ENCODE results near the gene TRIM52. TPM values are rescaled to one million over a fixed set of nuclear protein-coding genes. Genes with fewer than 3 reads are reported as not detected.
A peak's percentile ranks its signal among the peaks of the same experiment; 100 is the strongest.

The TRIM52 gene
- total RNA-seq, 4 donors from 2014 or later, result 5.2 to 13.2 (median 9.3) TPM

- whole genome bisulfite sequencing, 2 donors, result 18 to 21% methylated on average over 29 to 34 of the region's 34 CpGs
Measured at GRCh38 chr5:181245427-181246275, 15.3 kb downstream of the TRIM52 start.

GRCh38 chr5:181243564-181244343, 17.2 kb downstream of the TRIM52 start, which contains the start of gene RACK1:
RACK1 (minus strand) TSS chr5:181243906; CDS start chr5:181243800, 106 bp downstream.
- WGBS, 2 donors, result 0 to 1% methylated on average over 35 to 48 of the region's 50 CpGs
- DNase-seq (ENCODE audit: low spot score in 2 of 2), result peak; percentile 89 to 98
- H3K4me3 ChIP-seq (ENCODE audit: low read depth, poor library complexity, severe bottlenecking), result peak within 1 kb of the TSS; percentile 77
- TF ChIP-seq POLR2A (IDR thresholded peaks at IDR 0.05), result no peak
- TF ChIP-seq, protein P1, sequence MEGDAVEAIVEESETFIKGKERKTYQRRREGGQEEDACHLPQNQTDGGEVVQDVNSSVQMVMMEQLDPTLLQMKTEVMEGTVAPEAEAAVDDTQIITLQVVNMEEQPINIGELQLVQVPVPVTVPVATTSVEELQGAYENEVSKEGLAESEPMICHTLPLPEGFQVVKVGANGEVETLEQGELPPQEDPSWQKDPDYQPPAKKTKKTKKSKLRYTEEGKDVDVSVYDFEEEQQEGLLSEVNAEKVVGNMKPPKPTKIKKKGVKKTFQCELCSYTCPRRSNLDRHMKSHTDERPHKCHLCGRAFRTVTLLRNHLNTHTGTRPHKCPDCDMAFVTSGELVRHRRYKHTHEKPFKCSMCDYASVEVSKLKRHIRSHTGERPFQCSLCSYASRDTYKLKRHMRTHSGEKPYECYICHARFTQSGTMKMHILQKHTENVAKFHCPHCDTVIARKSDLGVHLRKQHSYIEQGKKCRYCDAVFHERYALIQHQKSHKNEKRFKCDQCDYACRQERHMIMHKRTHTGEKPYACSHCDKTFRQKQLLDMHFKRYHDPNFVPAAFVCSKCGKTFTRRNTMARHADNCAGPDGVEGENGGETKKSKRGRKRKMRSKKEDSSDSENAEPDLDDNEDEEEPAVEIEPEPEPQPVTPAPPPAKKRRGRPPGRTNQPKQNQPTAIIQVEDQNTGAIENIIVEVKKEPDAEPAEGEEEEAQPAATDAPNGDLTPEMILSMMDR (IDR thresholded peaks at IDR 0.05), result no peak
- intact Hi-C loops (cut with DNase I; ENCODE audit: low total_unique reads), result no loop called here

More at GRCh38 chr5:181245427-181246275, 15.3 kb downstream of the TRIM52 start:
- no peak for DNase-seq (ENCODE audit: low spot score in 2 of 2)
- intact Hi-C loops (cut with DNase I; ENCODE audit: low total_unique reads), result no loop called here
- no peak for TF ChIP-seq POLR2A (IDR thresholded peaks at IDR 0.05)
- TF ChIP-seq, protein P1 (IDR thresholded peaks at IDR 0.05), result no peak
- peak overlapping the region; percentile 33 for H3K4me3 ChIP-seq (ENCODE audit: low read depth, poor library complexity, severe bottlenecking)

- no peak for TF ChIP-seq POLR2A (IDR thresholded peaks at IDR 0.05)
- TF ChIP-seq, protein P1 (IDR thresholded peaks at IDR 0.05), result no peak
- no peak for DNase-seq (ENCODE audit: low spot score in 2 of 2)
- H3K4me3 ChIP-seq (ENCODE audit: low read depth, poor library complexity, severe bottlenecking), result peak overlapping the region; percentile 77
- intact Hi-C loops (cut with DNase I; ENCODE audit: low total_unique reads), result no loop called here
- WGBS, 2 donors, result 0 to 2% methylated on average over 16 to 25 of the region's 25 CpGs
Measured at GRCh38 chr5:181243018-181243563, 17.9 kb downstream of the TRIM52 start.

- TF ChIP-seq, protein P1 (IDR thresholded peaks at IDR 0.05), result no peak
- no peak for TF ChIP-seq POLR2A (IDR thresholded peaks at IDR 0.05)
- WGBS, 2 donors, result 33 to 39% methylated on average over 6 of the region's 6 CpGs
- DNase-seq (ENCODE audit: low spot score in 2 of 2), result no peak
- intact Hi-C loops (cut with DNase I; ENCODE audit: low total_unique reads), result no loop called here
- H3K4me3 ChIP-seq (ENCODE audit: low read depth, poor library complexity, severe bottlenecking), result no peak overlapping the region
Measured at GRCh38 chr5:181242031-181242451, 18.9 kb downstream of the TRIM52 start.

DNA sequence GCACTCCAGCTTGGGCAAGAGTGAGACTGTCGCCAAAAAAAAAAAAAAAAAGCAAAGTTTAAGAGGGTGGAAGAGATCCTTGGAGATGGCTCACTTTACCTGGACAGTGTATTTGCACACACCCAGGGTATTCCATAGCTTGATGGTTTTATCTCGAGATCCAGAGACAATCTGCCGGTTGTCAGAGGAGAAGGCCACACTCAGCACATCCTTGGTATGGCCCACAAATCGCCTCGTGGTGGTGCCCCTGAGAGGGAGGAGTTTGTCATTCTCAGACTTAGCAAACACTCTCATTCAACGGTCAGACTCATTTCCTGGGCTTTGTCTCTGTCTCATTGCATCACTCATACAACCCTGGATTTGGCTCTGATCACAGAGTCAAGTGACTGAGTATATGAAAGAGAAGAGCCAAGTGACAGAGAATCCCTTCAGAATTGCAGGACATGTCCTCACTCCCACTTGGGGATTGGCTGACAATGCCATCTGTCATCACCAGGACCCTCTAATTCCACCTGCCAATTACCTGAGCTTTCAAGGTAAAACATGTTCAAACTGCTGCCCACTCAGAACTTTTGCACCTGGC, 19.5 kb downstream of the TRIM52 start:
- WGBS, 2 donors, result 36 to 46% methylated on average over 6 of the region's 6 CpGs
- TF ChIP-seq, protein P1 (IDR thresholded peaks at IDR 0.05), result no peak
- TF ChIP-seq POLR2A (IDR thresholded peaks at IDR 0.05), result no peak
- intact Hi-C loops (cut with DNase I; ENCODE audit: low total_unique reads), result no loop called here
- peak in 1 of 2 donors; percentile 52 for DNase-seq (ENCODE audit: low spot score in 2 of 2)
- H3K4me3 ChIP-seq (ENCODE audit: low read depth, poor library complexity, severe bottlenecking), result no peak overlapping the region
